Measurements from ENCODE around the gene IRAK3. TPM values are rescaled to one million over a fixed set of nuclear protein-coding genes. Genes with fewer than 3 reads are reported as not detected.
"Not testable (repeated sequence)": the region's sequence is repeated elsewhere in the genome, so short reads cannot be mapped to it uniquely, and the experiment has no call there.

The IRAK3 gene
- total and polyA plus RNA-seq, 2 donors (not counting 3 experiments of a cell fraction or from before 2014, with no cell fraction given): 2.3 to 8.5 TPM

- CTCF ChIA-PET: interaction anchor here (0.7 to 2.1 kb wide), 11 partner anchors 11 to 1507 kb away, joined by 3 to 14 read pairs (median 5); partner anchors contain the start of gene TMBIM4
- peak overlapping the region; percentile 44 for H3K9ac ChIP-seq (replicated peaks; ENCODE audit: extremely low read depth, insufficient read depth, low read length)
- no peaks in the 10 kb centered on the region for H4K20me1 ChIP-seq (replicated peaks; ENCODE audit: control insufficient read depth, extremely low read depth, insufficient read depth, low read length)
- H3K27ac ChIP-seq (ENCODE audit: insufficient read depth, low read depth, low read length): peak overlapping the region; percentile 29
- POLR2A ChIA-PET: no interaction called here
- H3K9me1 ChIP-seq (replicated peaks; ENCODE audit: control insufficient read depth, extremely low read depth, insufficient read depth, low read length): no peaks in the 10 kb centered on the region
- dilution Hi-C loops (cut with MboI; ENCODE audit: extremely low pct_ligation_motif_present, low sequenced_read_pairs) (no loop called here), intact Hi-C loops (cut with micrococcal nuclease) (loop anchor here (5.0 kb wide), 1 partner anchor 105 kb away; no protein-coding TSS in a partner anchor)
- no peaks in the 10 kb centered on the region for H3K4me1 ChIP-seq (ENCODE audit: control insufficient read depth, extremely low read depth, insufficient read depth, low read length)
- no peaks in the 10 kb centered on the region for H3K9me3 ChIP-seq (replicated peaks; ENCODE audit: control insufficient read depth, insufficient read depth, low read length)
- H3K4me3 ChIP-seq (replicated peaks in 1 of 3; ENCODE audit: insufficient read depth in 1 of 3, low read depth in 1 of 3, low read length in 3 of 3): peak overlapping the region; percentile 25 to 77 (median 58)
- no peak for FAIRE-seq
- no peaks in the 10 kb centered on the region for H3K79me2 ChIP-seq (ENCODE audit: control insufficient read depth, insufficient read depth, low read length)
- no peaks in the 10 kb centered on the region for H3K36me3 ChIP-seq (ENCODE audit: control insufficient read depth in 2 of 2, extremely low read depth in 1 of 2, insufficient read depth in 2 of 2, low read length in 2 of 2)
- peak overlapping the region; percentile 44 for H3K4me2 ChIP-seq (ENCODE audit: insufficient read depth, low read length)
- TF ChIP-seq POLR2AphosphoS5 (IDR thresholded peaks at IDR 0.05; ENCODE audit: insufficient read depth, low read depth, low read length) (no peak), GATA2 (IDR thresholded peaks at IDR 0.05; ENCODE audit: insufficient read depth, insufficient read length, low read depth, low read length) (no peak), CTCF (IDR thresholded peaks at IDR 0.05; ENCODE audit: extremely low read depth in 1 of 2, insufficient read depth in 1 of 2, low read depth in 1 of 2, low read length in 2 of 2) (no peak), MYC (IDR thresholded peaks at IDR 0.05; ENCODE audit: low read depth, low read length) (no peak), FOS (IDR thresholded peaks at IDR 0.05; ENCODE audit: borderline replicate concordance, insufficient read depth, low read length) (no peak), EZH2 (IDR thresholded peaks at IDR 0.05; ENCODE audit: borderline replicate concordance, low read depth, low read length, severe bottlenecking) (no peak), POLR2A (IDR thresholded peaks at IDR 0.05; ENCODE audit: low read depth, low read length) (no peak), MAX (IDR thresholded peaks at IDR 0.05; ENCODE audit: insufficient read depth, insufficient read length) (no peak), JUN (IDR thresholded peaks at IDR 0.05; ENCODE audit: borderline replicate concordance, insufficient read depth, insufficient read length, low read depth) (no peak)
- peak overlapping the region; percentile 80 for H2AFZ ChIP-seq (ENCODE audit: low read depth, low read length)
- H3K27me3 ChIP-seq (ENCODE audit: control insufficient read depth in 2 of 2, insufficient read depth in 2 of 2, low read length in 2 of 2): peaks cover 12 to 17% of the 10 kb centered on the region in 2 experiments
- DNase-seq (ENCODE audit: low read depth, low spot score): no peak
- no TSS peak for BruUV-seq (replicated peaks)
Observed at GRCh38 chr12:66302827-66303169, 113.8 kb downstream of the IRAK3 start.

DNA sequence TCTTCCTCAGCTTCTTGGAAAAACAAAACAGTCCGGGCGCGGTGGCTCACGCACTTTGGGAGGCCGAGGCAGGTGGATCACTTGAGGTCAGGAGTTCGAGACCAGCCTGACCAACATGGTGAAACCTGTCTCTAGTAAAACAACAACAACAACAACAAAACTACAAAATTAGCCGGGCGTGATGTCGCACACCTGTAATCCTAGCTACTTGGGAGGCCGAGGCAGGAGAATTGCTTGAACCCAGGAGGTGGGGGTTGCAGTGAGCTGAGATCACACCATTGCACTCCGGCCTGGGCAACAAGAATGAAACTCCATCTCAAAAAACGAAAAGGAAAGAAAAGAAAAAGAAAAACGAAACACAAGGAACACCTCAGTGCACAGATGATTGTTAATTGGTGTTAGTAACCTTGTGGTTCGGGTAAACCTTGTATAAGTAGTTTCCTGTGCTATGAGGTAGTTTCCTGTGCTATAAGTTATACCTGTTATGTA, 114.3 kb downstream of the IRAK3 start:
- intact Hi-C loops (cut with micrococcal nuclease): loop anchor here (5.0 kb wide), 1 partner anchor 106 kb away; no protein-coding TSS in a partner anchor
- H3K4me1 ChIP-seq (ENCODE audit: control insufficient read depth, extremely low read depth, insufficient read depth, low read length); DNase-seq (ENCODE audit: low read depth, low spot score); H3K9me1 ChIP-seq (replicated peaks; ENCODE audit: control insufficient read depth, extremely low read depth, insufficient read depth, low read length); H3K36me3 ChIP-seq (ENCODE audit: control insufficient read depth in 2 of 2, extremely low read depth in 1 of 2, insufficient read depth in 2 of 2, low read length in 2 of 2); FAIRE-seq; H2AFZ ChIP-seq (ENCODE audit: low read depth, low read length); BruUV-seq (replicated peaks); POLR2A ChIA-PET; dilution Hi-C loops (cut with MboI; ENCODE audit: extremely low pct_ligation_motif_present, low sequenced_read_pairs); H3K27ac ChIP-seq (ENCODE audit: insufficient read depth, low read depth, low read length); H3K4me3 ChIP-seq (replicated peaks in 1 of 3; ENCODE audit: insufficient read depth in 1 of 3, low read depth in 1 of 3, low read length in 3 of 3); H3K9ac ChIP-seq (replicated peaks; ENCODE audit: extremely low read depth, insufficient read depth, low read length); H4K20me1 ChIP-seq (replicated peaks; ENCODE audit: control insufficient read depth, extremely low read depth, insufficient read depth, low read length); H3K9me3 ChIP-seq (replicated peaks; ENCODE audit: control insufficient read depth, insufficient read depth, low read length); H3K79me2 ChIP-seq (ENCODE audit: control insufficient read depth, insufficient read depth, low read length): not testable (repeated sequence)
- Histone ChIP-seq H3K4me2 (ENCODE audit: insufficient read depth, low read length) (peak overlapping the region; percentile 44), H3K27me3 (ENCODE audit: control insufficient read depth in 2 of 2, insufficient read depth in 2 of 2, low read length in 2 of 2) (peaks cover 12 to 17% of the 10 kb centered on the region in 2 experiments)
- CTCF ChIA-PET: interaction anchor here (1.1 to 2.1 kb wide), 7 partner anchors 11 to 158 kb away, joined by 5 to 14 read pairs (median 11); partner anchors contain the start of gene TMBIM4

Data from endothelial cell of umbilical vein (primary cell).